ENCODE results near the gene NDUFS6. TPM values are rescaled to one million over a fixed set of nuclear protein-coding genes. Genes with fewer than 3 reads are reported as not detected.

NDUFS6 gene
- total RNA-seq, 1 donor from 2014 or later = 22.5 TPM

- TF ChIP-seq CTCF (IDR thresholded peaks at IDR 0.05) = no peak
- intact Hi-C loops (cut with micrococcal nuclease) = no loop called here
- POLR2A ChIA-PET = interaction anchor here (0.9 to 1.4 kb wide), 2 partner anchors 8 to 140 kb away, joined by 3 to 8 read pairs; partner anchors contain the start of gene NDUFS6
- H3K36me3 Mint-ChIP-seq (ENCODE audit: low read depth) = peaks cover 21% of the 10 kb centered on the region
- H3K27me3 Mint-ChIP-seq = no peaks in the 10 kb centered on the region
- no peaks in the 10 kb centered on the region for H3K9me3 Mint-ChIP-seq
- H3K4me1 Mint-ChIP-seq = peaks cover 31% of the 10 kb centered on the region
- CTCF ChIA-PET = interaction anchor here (1.1 kb wide), 1 partner anchor 11 kb away, joined by 3 read pairs; no protein-coding TSS in a partner anchor
- peak overlapping the region; percentile 80 for H3K27ac Mint-ChIP-seq
- DNase-seq (no peak), ATAC-seq (ENCODE audit: low read depth) (no peak)
- no peak overlapping the region for H3K4me3 Mint-ChIP-seq
These were observed 7.9 kb upstream of the NDUFS6 start for GRCh38 chr5:1793301-1793740.

GRCh38 chr5:1793966-1794900, 7.0 kb upstream of the NDUFS6 start:
- Mint-ChIP-seq H3K27me3 (no peaks in the 10 kb centered on the region), H3K27ac (no peak overlapping the region), H3K4me3 (no peak overlapping the region), H3K4me1 (peaks cover 39% of the 10 kb centered on the region), H3K9me3 (no peaks in the 10 kb centered on the region), H3K36me3 (ENCODE audit: low read depth) (peaks cover 25% of the 10 kb centered on the region)
- ChIA-PET CTCF (no interaction called here), POLR2A (no interaction called here)
- intact Hi-C loops (cut with micrococcal nuclease) = no loop called here
- no peak for TF ChIP-seq CTCF (IDR thresholded peaks at IDR 0.05)
- DNase-seq (no peak), ATAC-seq (ENCODE audit: low read depth) (no peak)

- ATAC-seq (ENCODE audit: low read depth) (no peak), DNase-seq (no peak)
- intact Hi-C loops (cut with micrococcal nuclease) = loop anchor here (5.0 kb wide), 1 partner anchor 143 kb away; no protein-coding TSS in a partner anchor
- Mint-ChIP-seq H3K27ac (no peak overlapping the region), H3K36me3 (ENCODE audit: low read depth) (peaks cover 26% of the 10 kb centered on the region), H3K27me3 (no peaks in the 10 kb centered on the region), H3K9me3 (no peaks in the 10 kb centered on the region), H3K4me1 (peaks cover 41% of the 10 kb centered on the region), H3K4me3 (no peak overlapping the region)
- ChIA-PET POLR2A (no interaction called here), CTCF (no interaction called here)
- no peak for TF ChIP-seq CTCF (IDR thresholded peaks at IDR 0.05)
These were observed 6.3 kb upstream of the NDUFS6 start for GRCh38 chr5:1794901-1795290.

GRCh38 chr5:1795506-1795905, 5.7 kb upstream of the NDUFS6 start:
- DNase-seq (no peak), ATAC-seq (ENCODE audit: low read depth) (no peak)
- H3K27ac Mint-ChIP-seq = no peak overlapping the region
- H3K4me3 Mint-ChIP-seq = no peak overlapping the region
- H3K27me3 Mint-ChIP-seq = no peaks in the 10 kb centered on the region
- intact Hi-C loops (cut with micrococcal nuclease) = loop anchor here (5.0 kb wide), 1 partner anchor 143 kb away; no protein-coding TSS in a partner anchor
- H3K4me1 Mint-ChIP-seq = peaks cover 46% of the 10 kb centered on the region
- H3K36me3 Mint-ChIP-seq (ENCODE audit: low read depth) = peaks cover 31% of the 10 kb centered on the region
- ChIA-PET POLR2A (no interaction called here), CTCF (no interaction called here)
- no peaks in the 10 kb centered on the region for H3K9me3 Mint-ChIP-seq
- no peak for TF ChIP-seq CTCF (IDR thresholded peaks at IDR 0.05)

GRCh38 chr5:1795931-1796330, 5.3 kb upstream of the NDUFS6 start:
- ATAC-seq (ENCODE audit: low read depth) (no peak), DNase-seq (no peak)
- ChIA-PET POLR2A (no interaction called here), CTCF (no interaction called here)
- H3K9me3 Mint-ChIP-seq = no peaks in the 10 kb centered on the region
- no peak for TF ChIP-seq CTCF (IDR thresholded peaks at IDR 0.05)
- H3K4me1 Mint-ChIP-seq = peaks cover 50% of the 10 kb centered on the region
- intact Hi-C loops (cut with micrococcal nuclease) = loop anchor here (5.0 kb wide), 1 partner anchor 144 kb away; no protein-coding TSS in a partner anchor
- no peak overlapping the region for H3K4me3 Mint-ChIP-seq
- no peaks in the 10 kb centered on the region for H3K27me3 Mint-ChIP-seq
- H3K27ac Mint-ChIP-seq = no peak overlapping the region
- peaks cover 36% of the 10 kb centered on the region for H3K36me3 Mint-ChIP-seq (ENCODE audit: low read depth)

Data from activated B cell treated with CpG ODN at 0.5 μM for 24 hours (primary cell).